Measurements from ENCODE around the gene MFSD11.
A peak's percentile ranks its signal among the peaks of the same experiment; 100 is the strongest.
"Not testable (repeated sequence)": the region's sequence is repeated elsewhere in the genome, so short reads cannot be mapped to it uniquely, and the experiment has no call there.

MFSD11 gene

GRCh38 chr17:76709077-76709950 lies 28.6 kb upstream of the MFSD11 start:
- no peak for DNase-seq (ENCODE audit: low spot score)

- not testable (repeated sequence) for DNase-seq (ENCODE audit: low spot score)
Observed at GRCh38 chr17:76709951-76710862, 27.7 kb upstream of the MFSD11 start.

DNA sequence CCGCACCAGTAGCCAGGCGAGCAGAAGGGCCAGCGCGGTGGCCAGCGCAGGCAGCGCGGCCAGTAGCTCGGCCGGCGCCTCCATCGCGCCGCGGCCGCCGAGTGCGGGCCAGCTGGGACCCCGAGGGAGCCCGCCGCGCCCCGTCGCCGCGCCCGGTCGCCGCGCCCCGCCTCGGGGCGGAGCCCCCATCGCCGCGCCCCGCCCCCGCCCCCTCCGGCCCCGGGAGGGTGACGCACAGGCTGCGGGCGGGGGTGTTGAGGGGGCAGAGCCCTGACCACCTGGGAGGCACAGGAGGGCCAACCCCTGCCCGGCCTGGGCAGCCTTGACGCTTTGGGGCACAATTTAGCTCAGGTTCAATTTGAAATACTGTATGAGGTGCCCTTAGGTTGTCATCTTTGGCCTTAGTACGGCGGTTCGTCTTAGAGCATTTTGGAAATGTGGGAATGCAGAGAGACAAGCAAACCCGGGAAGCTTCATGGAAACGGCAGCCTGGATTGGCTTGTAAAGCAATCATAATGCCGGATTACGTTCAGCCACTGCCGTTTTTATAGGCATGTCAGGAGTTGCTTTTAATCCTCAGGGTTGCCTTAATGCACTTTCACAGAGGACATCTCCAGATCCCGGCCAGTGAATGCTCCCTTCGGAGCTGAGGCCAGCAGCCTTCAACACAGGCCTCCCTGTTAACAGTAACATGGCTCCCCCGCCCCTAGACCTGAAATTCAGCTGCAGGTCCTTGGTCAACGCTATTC lies 26.9 kb upstream of the MFSD11 start, which contains the start of gene MXRA7:
MXRA7 (minus strand) TSS at position 103 of the 749 bp plus-strand sequence; CDS start at position 84, 19 bp downstream.
- DNase-seq (ENCODE audit: low spot score), result no peak

DNA sequence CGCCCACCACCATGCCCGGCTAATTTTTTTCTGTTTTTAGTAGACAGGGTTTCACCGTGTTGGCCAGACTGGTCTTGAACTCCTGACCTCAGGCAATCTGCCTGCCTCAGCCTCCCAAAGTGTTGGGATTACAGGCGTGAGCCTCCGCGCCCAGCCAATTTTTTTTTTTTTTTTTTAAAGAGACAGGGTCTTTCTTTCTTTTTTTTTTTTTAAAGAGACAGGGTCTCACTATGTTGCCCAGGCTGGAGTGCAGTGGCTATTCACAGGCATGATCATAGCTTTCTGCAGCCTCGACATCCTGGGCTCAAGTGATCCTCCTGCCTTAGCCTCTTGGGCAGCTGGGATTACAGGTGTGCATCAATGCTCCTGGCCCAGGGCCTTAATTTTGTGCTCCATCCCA lies 25.6 kb upstream of the MFSD11 start:
- DNase-seq (ENCODE audit: low spot score), result not testable (repeated sequence)

DNA sequence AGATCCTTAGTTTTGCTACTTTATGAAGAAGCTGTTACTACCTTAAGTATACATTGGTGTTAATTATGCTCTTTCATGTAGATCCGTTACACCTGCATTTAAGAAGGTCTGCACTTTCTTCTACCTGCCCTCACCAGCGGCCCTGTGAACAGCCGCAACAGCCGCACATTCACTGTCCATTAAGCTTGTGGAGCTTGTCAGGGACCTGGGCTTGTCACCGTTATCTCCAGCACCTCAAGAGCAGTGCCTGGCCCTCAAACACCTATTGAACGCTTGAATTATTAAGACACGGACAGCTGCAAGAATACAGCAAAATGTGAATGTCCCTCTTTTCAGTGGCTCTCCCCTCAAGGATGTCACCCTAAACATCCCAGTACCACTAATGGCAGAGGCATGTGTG lies 24.2 kb upstream of the MFSD11 start:
- DNase-seq (ENCODE audit: low spot score), result no peak

- DNase-seq (ENCODE audit: low spot score), result no peak
Observed at GRCh38 chr17:76714336-76714735, 23.6 kb upstream of the MFSD11 start.

DNA sequence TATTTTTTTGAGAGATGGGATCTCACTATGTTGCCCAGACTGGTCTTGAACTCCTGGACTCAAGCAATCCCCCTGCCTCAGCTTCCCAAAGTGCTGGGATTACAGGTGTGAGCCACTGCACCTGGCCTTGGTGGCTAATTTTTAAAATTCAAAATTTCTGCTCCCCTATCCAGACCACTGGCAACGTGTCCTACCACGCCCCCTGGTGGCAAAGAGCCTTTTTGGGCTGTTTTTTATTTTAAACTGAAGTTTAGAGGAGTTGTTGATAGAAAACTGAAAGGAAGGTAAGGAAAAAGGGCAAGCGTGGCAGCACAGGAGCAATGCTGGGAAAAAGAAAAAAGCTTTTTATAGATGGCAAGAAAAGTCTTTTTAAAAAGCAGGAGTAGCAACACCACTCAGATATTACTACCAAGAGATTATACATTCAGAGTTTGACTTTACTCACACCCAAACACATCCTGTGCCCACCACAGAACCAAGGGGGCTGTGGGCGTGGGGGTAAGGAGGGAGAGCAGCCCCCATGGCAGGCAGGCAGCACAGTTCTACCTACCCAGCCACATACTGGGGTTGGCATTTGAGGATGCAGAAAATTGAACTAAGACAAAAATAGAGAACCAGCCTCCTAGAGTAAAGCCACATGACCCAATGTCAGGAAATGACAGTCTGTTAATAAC lies 23.0 kb upstream of the MFSD11 start:
- peak; percentile 71 for DNase-seq (ENCODE audit: low spot score)

DNA sequence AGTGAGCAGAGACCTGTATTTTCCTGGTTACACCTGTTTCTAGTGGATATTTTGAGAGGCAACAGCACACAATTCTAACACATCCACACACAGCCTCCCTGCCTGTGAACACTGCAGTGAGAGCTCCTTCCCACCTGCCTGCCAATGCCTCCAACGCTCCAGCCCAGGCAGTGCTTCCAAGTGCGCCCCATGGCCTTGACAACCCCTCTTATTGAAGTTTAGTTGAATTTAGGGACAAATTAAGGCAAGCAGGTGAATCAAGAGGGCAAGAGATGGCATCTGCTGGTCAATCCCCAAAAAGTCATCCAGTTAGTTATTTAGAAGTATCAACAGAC lies 22.5 kb upstream of the MFSD11 start:
- no peak for DNase-seq (ENCODE audit: low spot score)

GRCh38 chr17:76716146-76716838 lies 21.6 kb upstream of the MFSD11 start:
- no peak for DNase-seq (ENCODE audit: low spot score)

GRCh38 chr17:76716839-76717215 lies 21.1 kb upstream of the MFSD11 start:
- DNase-seq (ENCODE audit: low spot score), result no peak

- no peak for DNase-seq (ENCODE audit: low spot score)
Observed at GRCh38 chr17:76718516-76718915, 19.4 kb upstream of the MFSD11 start.

DNA sequence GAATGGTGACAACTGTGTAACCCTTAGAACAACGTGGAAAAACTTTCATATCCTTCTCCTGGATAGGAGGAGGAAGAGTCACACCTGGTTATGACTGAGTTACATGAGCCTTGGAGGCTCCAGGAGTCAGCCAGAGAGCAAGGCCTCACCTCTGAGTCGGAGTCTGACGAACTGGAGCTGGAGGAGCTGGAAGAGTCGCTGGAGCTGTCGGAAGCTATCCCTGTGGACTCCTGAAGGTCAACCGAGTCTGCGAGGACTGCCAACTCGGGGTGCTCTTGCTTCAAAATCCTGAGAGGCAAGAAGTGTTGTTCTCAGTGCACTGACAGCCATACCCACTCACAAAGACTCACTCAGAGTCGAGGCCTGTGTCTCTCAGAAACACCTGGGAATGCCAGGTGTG lies 17.7 kb upstream of the MFSD11 start:
- DNase-seq (ENCODE audit: low spot score), result no peak

GRCh38 chr17:76720941-76721340 lies 17.0 kb upstream of the MFSD11 start:
- DNase-seq (ENCODE audit: low spot score), result no peak

DNA sequence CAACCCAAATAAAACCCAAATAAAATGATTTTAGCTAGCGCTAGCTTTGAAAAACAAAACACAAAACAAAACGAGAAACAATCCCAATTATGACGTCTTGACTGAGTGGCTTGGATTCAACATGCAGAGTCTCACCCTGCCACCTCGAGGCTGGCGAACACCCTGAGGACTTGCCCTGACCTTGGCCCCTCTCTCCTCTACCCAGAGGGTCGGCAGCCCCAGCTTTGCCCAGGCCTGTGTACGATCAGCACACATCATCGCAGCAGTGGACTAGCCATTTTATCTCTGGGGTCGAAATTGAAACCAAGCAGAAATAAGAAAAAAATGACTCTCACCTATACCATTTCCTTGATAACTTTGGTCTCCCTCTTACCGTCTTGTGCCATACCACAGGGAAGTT lies 16.5 kb upstream of the MFSD11 start:
- no peak for DNase-seq (ENCODE audit: low spot score)

- no peak for DNase-seq (ENCODE audit: low spot score)
Observed at GRCh38 chr17:76722279-76722678, 15.6 kb upstream of the MFSD11 start.

DNA sequence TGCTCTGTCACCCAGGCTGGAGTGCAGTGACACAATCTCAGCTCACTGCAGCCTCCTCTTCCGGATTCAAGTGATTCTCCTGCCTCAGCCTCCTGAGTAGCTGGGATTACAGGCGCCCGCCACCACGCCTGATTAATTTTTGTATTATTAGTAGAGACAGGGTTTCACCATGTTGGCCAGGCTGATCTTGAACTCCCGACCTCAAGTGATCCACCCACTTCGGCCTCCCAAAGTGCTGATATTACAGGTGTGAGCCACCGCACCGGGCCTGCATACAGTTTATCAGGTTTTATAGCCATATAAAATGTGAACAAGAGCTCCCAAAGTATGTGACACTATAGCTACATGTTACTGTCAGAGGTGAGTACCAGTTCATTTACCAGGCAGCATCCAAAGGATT lies 14.9 kb upstream of the MFSD11 start:
- not testable (repeated sequence) for DNase-seq (ENCODE audit: low spot score)

DNA sequence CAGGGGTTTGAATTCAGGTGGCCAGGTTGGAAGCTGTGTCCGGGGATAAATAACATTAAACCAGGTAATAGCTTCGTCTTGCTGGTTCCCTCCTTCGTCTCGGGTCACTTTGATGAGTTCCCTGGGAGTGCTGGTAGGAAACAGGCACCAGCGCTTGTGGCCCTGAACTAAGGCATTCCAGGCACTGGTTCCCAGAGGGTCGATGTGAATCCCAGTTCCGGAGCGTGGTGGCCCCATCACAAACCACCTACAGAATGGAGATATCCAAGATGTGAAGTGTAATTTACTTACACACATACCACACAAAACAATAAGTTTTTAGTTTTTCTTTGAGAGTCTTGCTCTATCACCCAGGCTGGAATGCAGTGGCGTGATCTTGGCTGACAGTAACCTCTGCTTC lies 14.1 kb upstream of the MFSD11 start:
- no peak for DNase-seq (ENCODE audit: low spot score)

GRCh38 chr17:76725580-76726230 lies 12.2 kb upstream of the MFSD11 start:
- peak; percentile 73 for DNase-seq (ENCODE audit: low spot score)

DNA sequence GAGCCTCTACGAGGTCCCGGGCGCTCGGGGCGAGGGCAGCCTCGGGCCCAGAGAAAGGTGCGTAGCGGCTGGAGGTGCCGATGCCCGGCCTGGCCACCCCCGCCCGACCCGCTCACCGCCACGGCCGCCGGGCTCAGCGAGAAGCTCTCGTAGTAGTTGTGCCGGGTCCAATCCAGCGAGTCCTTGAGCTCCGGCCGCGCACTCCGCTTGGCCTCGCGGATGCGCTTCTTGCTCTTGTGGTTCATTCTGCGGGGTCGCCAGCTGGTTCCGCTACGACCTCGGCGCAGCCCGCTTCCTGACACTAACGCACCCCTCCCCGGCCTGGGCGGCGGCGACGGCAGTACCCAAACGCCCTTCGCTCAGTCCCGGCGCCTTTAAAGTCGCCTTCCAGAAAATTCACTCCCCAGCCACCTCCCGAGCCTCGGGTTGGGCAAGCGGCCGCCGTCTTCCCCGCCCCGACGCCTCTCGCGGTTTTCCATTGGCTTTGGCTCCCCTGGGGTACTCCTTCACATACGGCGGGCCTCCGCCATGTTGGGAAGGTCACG lies 11.6 kb upstream of the MFSD11 start, which contains the start of gene JMJD6:
JMJD6 (minus strand) TSS at position 376 of the 545 bp plus-strand sequence; CDS start at position 245, 131 bp downstream.
- peak; percentile 99 for DNase-seq (ENCODE audit: low spot score)
